DMS 273 treated with DMSO at 0.1 percent for 48 hours (cell line): Measurements from ENCODE around the gene NLRC3.
"Not testable (repeated sequence)": the region's sequence is repeated elsewhere in the genome, so short reads cannot be mapped to it uniquely, and the experiment has no call there.

ENCODE experiments used
- DNase-seq: peaks from one replicate; lab custom pipeline; 2025; lab: John Stamatoyannopoulos, UW

Gene NLRC3

GRCh38 chr16:3548445-3548844, 28.8 kb downstream of the NLRC3 start:
- no peak for DNase-seq

GRCh38 chr16:3546986-3547682, 30.1 kb downstream of the NLRC3 start:
- DNase-seq = no peak

GRCh38 chr16:3542601-3543373, 34.4 kb downstream of the NLRC3 start:
- no peak for DNase-seq

GRCh38 chr16:3541527-3542155, 35.6 kb downstream of the NLRC3 start:
- DNase-seq = no peak

GRCh38 chr16:3538222-3538621, 39.0 kb downstream of the NLRC3 start:
- DNase-seq = no peak

- DNase-seq = no peak
These were observed 40.4 kb downstream of the NLRC3 start for GRCh38 chr16:3536851-3537250.

GRCh38 chr16:3536271-3536731, 40.9 kb downstream of the NLRC3 start:
- no peak for DNase-seq

GRCh38 chr16:3534126-3534525, 43.1 kb downstream of the NLRC3 start:
- no peak for DNase-seq

GRCh38 chr16:3532741-3533140, 44.5 kb downstream of the NLRC3 start:
- no peak for DNase-seq

GRCh38 chr16:3530371-3530914, 46.8 kb downstream of the NLRC3 start:
- no peak for DNase-seq

GRCh38 chr16:3529175-3529574, 48.0 kb downstream of the NLRC3 start:
- DNase-seq = no peak

GRCh38 chr16:3528406-3528805, 48.8 kb downstream of the NLRC3 start:
- no peak for DNase-seq

- DNase-seq = not testable (repeated sequence)
These were observed 49.9 kb downstream of the NLRC3 start for GRCh38 chr16:3527216-3527829.

- DNase-seq = no peak
These were observed 51.3 kb downstream of the NLRC3 start for GRCh38 chr16:3525951-3526350.

- DNase-seq = no peak
These were observed 53.9 kb downstream of the NLRC3 start for GRCh38 chr16:3523281-3523680.

- DNase-seq = no peak
These were observed 56.4 kb downstream of the NLRC3 start for GRCh38 chr16:3520841-3521240.

GRCh38 chr16:3520413-3520812, 56.8 kb downstream of the NLRC3 start:
- DNase-seq = no peak

- DNase-seq = no peak
These were observed 57.6 kb downstream of the NLRC3 start for GRCh38 chr16:3519581-3519980.

- DNase-seq = no peak
These were observed 58.2 kb downstream of the NLRC3 start for GRCh38 chr16:3518986-3519348.

- DNase-seq = no peak
These were observed 58.8 kb downstream of the NLRC3 start for GRCh38 chr16:3518292-3518985.

- no peak for DNase-seq
These were observed 61.3 kb downstream of the NLRC3 start for GRCh38 chr16:3515897-3516296.

- DNase-seq = no peak
These were observed 62.6 kb downstream of the NLRC3 start for GRCh38 chr16:3514621-3515020.
